Activated naive CD4-positive, alpha-beta T cell treated with anti-CD3 and anti-CD28 coated beads for 36 hours (primary cell): ENCODE measurements around the gene ARL6IP5. TPM values are rescaled to one million over a fixed set of nuclear protein-coding genes. Genes with fewer than 3 reads are reported as not detected.

ENCODE experiments used
- CTCF ChIA-PET: fragments of 350-600 bp; sonication (Branson Sonifier 250); formaldehyde crosslinking; loops from one replicate; lab custom pipeline; 2021; ENCODE audit warnings: antibody characterized with exemption; lab: Charles Lee
- DNase-seq: peaks from one replicate; pipeline ENCODE4 v3.0.0-alpha.2; 2020
- H3K27ac Mint-ChIP-seq: one replicate; pipeline ENCODE4 v1.8.0; 2021; ENCODE audit warnings: mild to moderate bottlenecking, mixed read lengths
- H3K27me3 Mint-ChIP-seq: one replicate; pipeline ENCODE4 v1.8.0; 2021; ENCODE audit warnings: low read depth, mixed read lengths
- H3K36me3 Mint-ChIP-seq: one replicate; pipeline ENCODE4 v1.8.0; 2021; ENCODE audit warnings: low read depth, mixed read lengths
- H3K4me1 Mint-ChIP-seq: one replicate; pipeline ENCODE4 v1.8.0; 2021; ENCODE audit warnings: low read depth, mixed read lengths
- H3K4me3 Mint-ChIP-seq: one replicate; pipeline ENCODE4 v1.8.0; 2021; ENCODE audit warnings: mild to moderate bottlenecking, moderate library complexity, mixed read lengths
- H3K9me3 Mint-ChIP-seq: one replicate; pipeline ENCODE4 v1.8.0; 2021; ENCODE audit warnings: mixed read lengths
- intact Hi-C: fragments of 100-400 bp; cut with micrococcal nuclease; formaldehyde crosslinking; loops from one replicate; pipeline ENCODE4 v1.15.1; 2023
- total RNA-seq, 2 experiments: library from RNA; stranded (reverse); gene quantifications; one replicate each; pipeline ENCODE4 v1.2.3, GENCODE V29; 2021

Gene ARL6IP5
- total RNA-seq, 2 experiments from 2014 or later: 66.4 to 71.5 TPM

GRCh38 chr3:69088063-69088462 lies 3.3 kb downstream of the ARL6IP5 start:
- no peaks in the 10 kb centered on the region for H3K9me3 Mint-ChIP-seq
- intact Hi-C loops: loop anchor here (10.0 kb wide), 1 partner anchor 1003 kb away; no protein-coding TSS in a partner anchor
- H3K36me3 Mint-ChIP-seq: peaks cover 20% of the 10 kb centered on the region
- H3K4me1 Mint-ChIP-seq: peaks cover 65% of the 10 kb centered on the region
- DNase-seq: no peak
- peak overlapping the region; percentile 71 for H3K4me3 Mint-ChIP-seq
- CTCF ChIA-PET: interaction anchor here (0.6 to 0.9 kb wide), 2 partner anchors 70 to 74 kb away, joined by 3 read pairs; no protein-coding TSS in a partner anchor
- no peaks in the 10 kb centered on the region for H3K27me3 Mint-ChIP-seq
- H3K27ac Mint-ChIP-seq: peak overlapping the region; percentile 88

GRCh38 chr3:69090021-69090420 lies 5.3 kb downstream of the ARL6IP5 start:
- Mint-ChIP-seq H3K27ac (peak overlapping the region; percentile 88), H3K9me3 (no peaks in the 10 kb centered on the region), H3K36me3 (peaks cover 27% of the 10 kb centered on the region), H3K4me3 (peak overlapping the region; percentile 0), H3K4me1 (peaks cover 67% of the 10 kb centered on the region), H3K27me3 (no peaks in the 10 kb centered on the region)
- CTCF ChIA-PET: interaction anchor here (0.6 to 0.7 kb wide), 2 partner anchors 29 to 188 kb away, joined by 3 read pairs; no protein-coding TSS in a partner anchor
- no peak for DNase-seq
- intact Hi-C loops: no loop called here

DNA sequence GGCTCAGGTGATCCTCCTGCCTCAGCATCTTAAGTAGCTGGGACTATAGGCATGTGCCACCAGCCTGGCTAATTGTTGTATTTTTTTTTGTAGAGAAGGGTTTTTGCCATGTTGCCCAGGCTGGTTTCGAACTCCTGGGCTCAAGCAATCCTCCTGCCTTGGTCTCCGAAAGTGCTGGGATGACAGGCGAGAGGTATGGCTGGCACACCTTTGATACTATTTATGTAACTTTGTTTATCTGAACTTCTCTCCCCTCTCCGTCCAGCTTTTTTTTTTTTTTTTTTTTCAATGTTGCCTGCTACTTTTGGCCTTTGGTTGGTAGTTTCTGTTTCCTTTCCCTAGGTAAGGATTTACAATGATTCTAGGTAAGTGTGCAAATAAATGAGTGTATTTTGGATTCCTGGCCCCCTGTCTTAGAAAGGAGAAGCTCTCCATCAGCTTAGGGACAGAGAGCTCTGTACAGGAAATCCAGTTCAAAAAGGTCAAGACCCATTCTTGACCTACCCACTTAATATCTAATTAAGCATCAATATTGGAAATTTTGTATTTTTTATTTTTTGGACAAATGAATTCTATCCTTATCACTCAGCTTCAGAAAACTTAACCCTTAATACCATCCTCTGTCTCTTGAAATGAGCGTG lies 6.8 kb downstream of the ARL6IP5 start:
- Mint-ChIP-seq H3K27ac (peak overlapping the region; percentile 96), H3K4me3 (peak overlapping the region; percentile 67), H3K4me1 (peaks cover 79% of the 10 kb centered on the region), H3K9me3 (no peaks in the 10 kb centered on the region), H3K27me3 (no peaks in the 10 kb centered on the region), H3K36me3 (peaks cover 34% of the 10 kb centered on the region)
- DNase-seq: no peak
- CTCF ChIA-PET: interaction anchor here (0.6 to 4.1 kb wide), 5 partner anchors 10 to 1449 kb away, joined by 3 to 22 read pairs (median 3); partner anchors contain the start of genes EOGT and UBA3
- intact Hi-C loops: loop anchor here (1.0 kb wide), 1 partner anchor 7 kb away; the partner anchor contains the start of gene ARL6IP5

DNA sequence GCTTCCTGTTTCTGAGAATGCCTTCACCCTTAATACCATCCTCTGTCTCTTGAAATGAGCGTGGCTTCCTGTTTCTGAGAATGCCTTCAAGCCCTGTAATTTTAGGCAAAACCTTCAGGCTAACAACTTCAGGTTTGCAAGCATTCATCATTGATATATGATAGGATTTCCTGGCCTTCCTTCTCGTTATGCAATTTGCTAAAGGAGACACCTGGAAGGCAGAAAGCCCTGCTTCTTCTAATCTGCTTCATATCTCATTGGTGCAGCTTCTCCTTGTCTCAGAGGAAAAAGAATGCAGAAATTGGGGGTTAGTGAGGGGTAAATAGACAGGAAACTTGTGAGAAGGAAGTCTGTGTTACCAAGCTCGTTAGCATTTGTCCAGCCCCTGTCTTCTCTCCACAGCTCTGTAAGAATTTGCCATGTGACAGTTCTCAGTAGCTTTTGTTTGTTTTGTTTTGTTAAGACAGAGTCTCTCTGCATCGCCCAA lies 7.3 kb downstream of the ARL6IP5 start:
- Mint-ChIP-seq H3K27ac (peak overlapping the region; percentile 96), H3K4me1 (peaks cover 85% of the 10 kb centered on the region), H3K4me3 (peak overlapping the region; percentile 67), H3K9me3 (no peaks in the 10 kb centered on the region), H3K27me3 (no peaks in the 10 kb centered on the region), H3K36me3 (peaks cover 32% of the 10 kb centered on the region)
- CTCF ChIA-PET: interaction anchor here (0.7 to 4.1 kb wide), 2 partner anchors 11 to 261 kb away, joined by 3 to 22 read pairs; partner anchors contain the start of gene UBA3
- intact Hi-C loops: loop anchor here (1.0 kb wide), 1 partner anchor 8 kb away; the partner anchor contains the start of gene ARL6IP5
- DNase-seq: peak; percentile 51

- Mint-ChIP-seq H3K27me3 (no peaks in the 10 kb centered on the region), H3K36me3 (peaks cover 31% of the 10 kb centered on the region), H3K4me1 (peaks cover 81% of the 10 kb centered on the region), H3K4me3 (peak overlapping the region; percentile 53), H3K27ac (peak overlapping the region; percentile 96), H3K9me3 (no peaks in the 10 kb centered on the region)
- no peak for DNase-seq
- CTCF ChIA-PET: interaction anchor here (0.6 to 4.1 kb wide), 7 partner anchors 9 to 317 kb away, joined by 3 to 22 read pairs (median 3); partner anchors contain the start of genes ARL6IP5 and UBA3
- intact Hi-C loops: loop anchor here (2.0 kb wide), 1 partner anchor 14 kb away; the partner anchor contains the start of gene UBA3
Observed at GRCh38 chr3:69094467-69095205, 9.9 kb downstream of the ARL6IP5 start.

GRCh38 chr3:69095636-69096035 lies 10.9 kb downstream of the ARL6IP5 start:
- Mint-ChIP-seq H3K4me1 (peaks cover 76% of the 10 kb centered on the region), H3K27me3 (no peaks in the 10 kb centered on the region), H3K27ac (peak overlapping the region; percentile 81), H3K9me3 (no peaks in the 10 kb centered on the region), H3K4me3 (peak overlapping the region; percentile 46), H3K36me3 (peaks cover 35% of the 10 kb centered on the region)
- intact Hi-C loops: loop anchor here (2.0 kb wide), 1 partner anchor 15 kb away; the partner anchor contains the start of gene UBA3
- peak; percentile 57 for DNase-seq
- CTCF ChIA-PET: interaction anchor here (1.1 kb wide), 1 partner anchor 10 kb away, joined by 3 read pairs; no protein-coding TSS in a partner anchor

GRCh38 chr3:69096299-69096698 lies 11.6 kb downstream of the ARL6IP5 start:
- Mint-ChIP-seq H3K9me3 (no peaks in the 10 kb centered on the region), H3K4me3 (no peak overlapping the region), H3K27me3 (no peaks in the 10 kb centered on the region), H3K36me3 (peaks cover 36% of the 10 kb centered on the region), H3K4me1 (peaks cover 74% of the 10 kb centered on the region), H3K27ac (peak overlapping the region; percentile 81)
- DNase-seq: no peak
- intact Hi-C loops: no loop called here
- CTCF ChIA-PET: no interaction called here

- H3K4me3 Mint-ChIP-seq: no peak overlapping the region
- H3K27me3 Mint-ChIP-seq: no peaks in the 10 kb centered on the region
- peaks cover 42% of the 10 kb centered on the region for H3K36me3 Mint-ChIP-seq
- no peak for DNase-seq
- intact Hi-C loops: no loop called here
- peaks cover 70% of the 10 kb centered on the region for H3K4me1 Mint-ChIP-seq
- H3K9me3 Mint-ChIP-seq: no peaks in the 10 kb centered on the region
- peak overlapping the region; percentile 74 for H3K27ac Mint-ChIP-seq
- CTCF ChIA-PET: interaction anchor here (0.7 to 1.7 kb wide), 5 partner anchors 10 to 92 kb away, joined by 3 to 5 read pairs (median 3); no protein-coding TSS in a partner anchor
Observed at GRCh38 chr3:69097407-69098086, 12.8 kb downstream of the ARL6IP5 start.

- intact Hi-C loops: no loop called here
Observed at GRCh38 chr3:69099576-69099975, 14.8 kb downstream of the ARL6IP5 start.

GRCh38 chr3:69102384-69102783 lies 17.6 kb downstream of the ARL6IP5 start:
- Mint-ChIP-seq H3K36me3 (peaks cover 40% of the 10 kb centered on the region), H3K9me3 (no peaks in the 10 kb centered on the region), H3K27ac (no peak overlapping the region), H3K4me1 (peaks cover 51% of the 10 kb centered on the region), H3K27me3 (no peaks in the 10 kb centered on the region), H3K4me3 (no peak overlapping the region)
- no peak for DNase-seq
- CTCF ChIA-PET: no interaction called here
- intact Hi-C loops: no loop called here

More at GRCh38 chr3:69099576-69099975, 14.8 kb downstream of the ARL6IP5 start:
- Mint-ChIP-seq H3K36me3 (peaks cover 48% of the 10 kb centered on the region), H3K4me3 (no peak overlapping the region), H3K4me1 (peaks cover 67% of the 10 kb centered on the region), H3K27ac (no peak overlapping the region), H3K9me3 (no peaks in the 10 kb centered on the region), H3K27me3 (no peaks in the 10 kb centered on the region)
- CTCF ChIA-PET: interaction anchor here (0.7 to 1.7 kb wide), 3 partner anchors 16 to 46 kb away, joined by 3 to 5 read pairs (median 3); no protein-coding TSS in a partner anchor
- no peak for DNase-seq

DNA sequence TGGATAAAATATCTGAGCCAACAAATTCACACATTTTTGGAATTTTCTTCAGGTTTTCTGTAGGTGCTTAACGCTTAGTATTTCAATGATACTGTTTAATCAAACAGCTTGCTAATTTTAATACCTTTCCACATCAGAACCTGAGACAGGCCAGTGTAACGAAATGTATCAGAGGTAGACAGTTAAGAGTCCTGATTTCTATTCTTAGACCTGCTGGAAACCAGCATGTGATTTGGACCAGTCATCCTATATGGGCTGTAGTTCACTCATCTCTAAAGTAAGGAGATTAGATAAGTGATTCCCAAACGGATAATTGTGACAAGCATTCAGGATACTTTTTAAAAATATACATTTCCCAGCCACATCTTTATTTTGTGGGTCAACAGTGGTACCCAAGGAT lies 18.4 kb downstream of the ARL6IP5 start:
- no peak for DNase-seq
- H3K27me3 Mint-ChIP-seq: no peaks in the 10 kb centered on the region
- CTCF ChIA-PET: no interaction called here
- H3K9me3 Mint-ChIP-seq: no peaks in the 10 kb centered on the region
- no peak overlapping the region for H3K4me3 Mint-ChIP-seq
- H3K4me1 Mint-ChIP-seq: peaks cover 51% of the 10 kb centered on the region
- H3K36me3 Mint-ChIP-seq: peaks cover 36% of the 10 kb centered on the region
- no peak overlapping the region for H3K27ac Mint-ChIP-seq
- intact Hi-C loops: no loop called here
